Left hindlimb (tissue), 1 donor: ENCODE data around the gene ARSI.

ENCODE experiments used
- DNase-seq: peaks from one replicate; pipeline ENCODE4 v3.0.0-alpha.2; 2018

Gene ARSI

GRCh38 chr5:150291388-150292385 is 11.0 kb downstream of the ARSI start:
- DNase-seq = peak; percentile 25

GRCh38 chr5:150289551-150290390 is 12.9 kb downstream of the ARSI start, which contains the start of gene CAMK2A:
Gene CAMK2A, minus strand, starts transcription at chr5:150289773. Its CDS starts 148 bp downstream, at chr5:150289625.
- DNase-seq = no peak

- DNase-seq = no peak
Observed at GRCh38 chr5:150288791-150289190, 13.9 kb downstream of the ARSI start.

GRCh38 chr5:150288361-150288760 is 14.3 kb downstream of the ARSI start:
- no peak for DNase-seq

DNA sequence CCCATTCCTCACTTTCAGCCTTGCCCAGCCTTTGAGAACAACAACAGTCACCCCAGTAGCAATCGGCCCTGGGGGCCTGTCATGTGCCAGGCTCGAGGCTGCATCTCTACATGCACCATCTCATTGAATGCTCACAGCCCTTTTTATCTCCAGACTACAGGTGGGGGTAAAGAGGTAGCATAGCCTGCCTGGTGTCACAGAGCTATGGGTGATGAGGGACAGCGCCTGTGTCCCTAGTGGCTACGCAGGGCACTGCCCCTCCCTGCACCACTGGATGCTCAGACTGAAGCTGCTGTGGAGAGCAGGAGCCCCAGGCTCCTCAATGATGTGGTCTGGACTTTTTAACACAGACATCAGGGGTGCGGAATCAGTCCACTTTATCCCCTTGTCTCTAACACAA is 15.9 kb downstream of the ARSI start:
- DNase-seq = no peak

- DNase-seq = no peak
Observed at GRCh38 chr5:150285114-150285513, 17.6 kb downstream of the ARSI start.

- no peak for DNase-seq
Observed at GRCh38 chr5:150284311-150284710, 18.4 kb downstream of the ARSI start.

DNA sequence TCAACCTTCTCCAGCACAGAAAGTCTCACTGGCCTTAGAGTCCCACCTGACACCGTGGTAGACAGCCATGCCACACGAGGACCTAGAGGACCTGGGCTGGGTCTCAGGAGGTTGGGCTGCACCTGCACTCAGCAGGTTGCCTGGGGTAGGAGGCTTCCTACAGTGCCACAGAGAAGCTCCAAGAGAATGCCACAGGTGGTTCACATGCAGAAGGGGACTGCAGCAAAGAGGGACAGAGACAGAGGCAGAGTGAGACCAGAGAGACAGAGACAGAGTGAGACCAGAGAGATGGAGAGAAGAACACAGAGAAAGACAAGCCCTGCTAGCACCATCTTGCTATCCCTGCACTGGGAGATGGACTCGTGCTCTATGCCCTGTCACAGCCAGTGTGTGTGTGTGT is 18.8 kb downstream of the ARSI start:
- DNase-seq = no peak

DNA sequence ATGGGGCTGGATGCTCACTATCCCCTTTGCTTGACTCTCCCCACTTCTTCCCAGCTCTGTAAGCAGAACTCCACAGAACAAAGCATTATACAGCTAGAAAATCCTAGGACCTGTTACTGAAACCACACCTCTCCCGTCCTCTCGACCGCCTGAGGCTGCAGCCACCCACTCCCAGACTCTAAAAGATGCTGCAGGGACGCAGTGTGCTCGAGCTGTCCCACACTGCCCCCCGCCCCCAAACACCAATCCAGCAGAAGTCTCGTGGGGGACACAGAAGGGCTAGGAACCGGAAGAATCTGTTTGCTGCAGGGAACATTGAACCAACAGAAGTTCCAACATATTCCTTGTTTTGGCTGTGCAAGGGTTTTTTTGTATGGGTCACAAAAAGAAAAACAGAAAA is 20.7 kb downstream of the ARSI start:
- DNase-seq = no peak

DNA sequence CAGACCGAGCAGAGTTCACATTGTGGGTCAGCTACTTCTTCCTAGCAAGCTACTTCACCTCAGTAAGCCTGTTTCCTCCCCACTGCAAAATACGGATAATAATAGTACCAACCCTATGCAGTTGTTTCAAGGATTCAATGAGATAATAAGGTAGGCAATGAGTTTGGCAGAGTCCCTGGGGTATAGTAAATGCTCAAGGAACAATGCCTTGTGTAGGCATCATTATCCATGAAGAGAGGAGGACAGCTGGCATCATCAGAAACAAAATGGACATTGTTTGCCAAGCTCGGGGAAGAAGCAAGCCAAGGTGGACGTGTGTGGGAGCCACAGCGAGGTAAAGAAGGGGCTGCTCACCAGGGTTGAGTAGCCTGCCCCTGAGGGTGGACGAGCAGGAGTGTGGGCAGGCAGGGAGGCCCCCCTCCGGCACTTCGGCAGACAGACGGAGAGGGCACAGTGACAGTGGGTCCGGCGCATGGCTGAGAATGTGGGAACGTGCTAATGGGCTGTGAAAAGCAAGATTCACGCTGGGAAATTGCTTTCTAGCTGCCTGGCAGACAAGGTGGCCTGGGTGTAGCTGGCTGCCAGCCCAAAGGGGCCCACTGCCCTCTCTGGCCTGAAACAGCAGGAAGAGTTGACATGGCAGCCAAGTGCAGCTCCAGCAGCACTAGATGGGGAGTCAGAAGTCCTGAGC is 23.2 kb downstream of the ARSI start:
- DNase-seq = peak; percentile 55

GRCh38 chr5:150278916-150279315 is 23.8 kb downstream of the ARSI start:
- DNase-seq = no peak

DNA sequence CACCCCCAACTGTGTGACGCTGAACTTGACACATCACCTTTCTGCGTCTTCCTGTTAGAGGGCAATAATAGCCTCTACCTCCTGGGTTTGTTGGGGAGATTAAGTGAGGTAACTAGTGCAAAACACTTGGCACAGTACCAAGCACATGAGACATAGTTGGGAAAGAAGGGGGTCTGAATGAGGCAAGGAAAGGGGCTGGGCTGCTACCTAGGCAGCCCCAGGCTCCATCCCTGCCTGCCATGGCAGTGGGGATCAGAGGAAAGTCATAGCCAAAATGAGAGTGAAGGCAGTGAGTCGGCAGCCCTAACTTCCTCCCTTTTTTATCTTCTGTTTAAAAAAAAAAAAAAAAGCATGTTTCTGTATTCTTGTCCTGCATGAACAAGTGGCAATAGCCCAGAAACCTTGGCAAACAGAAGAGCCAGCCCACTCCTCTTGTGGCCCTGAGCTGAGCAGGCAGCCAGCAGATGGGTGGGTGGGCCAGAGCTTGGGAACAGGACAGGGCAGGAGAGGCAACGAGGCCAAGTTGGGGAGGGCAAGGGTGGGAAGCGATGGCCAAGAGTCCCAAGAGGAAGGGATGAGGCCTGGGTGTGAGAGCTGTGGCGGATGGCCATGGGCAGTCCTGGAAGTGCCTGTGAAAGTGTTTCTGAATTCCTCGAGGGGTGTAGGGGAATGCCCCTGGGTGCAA is 24.5 kb downstream of the ARSI start:
- DNase-seq = no peak

DNA sequence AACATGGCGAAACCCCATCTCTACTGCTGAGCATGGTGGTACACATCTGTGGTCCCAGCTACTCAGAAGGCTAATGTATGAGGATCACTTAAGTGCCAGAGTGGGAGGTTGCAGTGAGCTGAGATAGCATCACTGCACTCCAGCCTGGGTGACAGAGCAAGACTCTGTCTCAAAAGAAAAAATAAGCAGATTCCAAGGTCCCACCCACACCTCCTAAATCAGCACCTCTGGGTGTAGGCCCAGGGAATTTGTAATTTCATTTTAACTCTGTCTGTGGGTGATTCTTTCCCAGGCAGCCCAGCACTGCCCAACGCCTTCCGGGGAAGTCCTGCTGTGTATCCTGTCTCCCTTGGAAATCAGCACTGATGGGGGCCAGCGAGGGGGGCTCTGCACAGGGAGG is 25.7 kb downstream of the ARSI start:
- DNase-seq = no peak

GRCh38 chr5:150274811-150275210 is 27.9 kb downstream of the ARSI start:
- no peak for DNase-seq

GRCh38 chr5:150272531-150272930 is 30.2 kb downstream of the ARSI start:
- no peak for DNase-seq

DNA sequence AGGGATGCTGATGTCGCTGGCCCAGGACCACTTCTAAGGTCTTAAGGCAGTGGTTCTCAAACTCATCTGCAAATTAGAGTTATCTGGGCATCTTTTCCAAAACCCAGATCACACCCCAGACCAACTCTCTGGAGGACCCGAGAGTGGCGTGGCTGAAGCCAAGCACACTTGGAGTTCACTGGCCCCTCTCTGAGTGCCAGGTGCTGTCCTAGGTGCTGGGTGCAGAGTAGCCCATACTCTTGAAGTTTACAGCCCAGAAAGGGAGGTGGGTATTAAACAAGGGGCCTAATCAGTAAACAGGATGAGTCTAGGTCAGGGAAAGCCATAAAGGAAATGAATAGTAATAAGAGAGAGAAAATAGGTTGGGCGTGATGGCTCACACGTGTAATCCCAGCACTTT is 30.8 kb downstream of the ARSI start:
- no peak for DNase-seq

- DNase-seq = no peak
Observed at GRCh38 chr5:150271296-150271692, 31.4 kb downstream of the ARSI start.

- DNase-seq = no peak
Observed at GRCh38 chr5:150270541-150271295, 32.0 kb downstream of the ARSI start.

DNA sequence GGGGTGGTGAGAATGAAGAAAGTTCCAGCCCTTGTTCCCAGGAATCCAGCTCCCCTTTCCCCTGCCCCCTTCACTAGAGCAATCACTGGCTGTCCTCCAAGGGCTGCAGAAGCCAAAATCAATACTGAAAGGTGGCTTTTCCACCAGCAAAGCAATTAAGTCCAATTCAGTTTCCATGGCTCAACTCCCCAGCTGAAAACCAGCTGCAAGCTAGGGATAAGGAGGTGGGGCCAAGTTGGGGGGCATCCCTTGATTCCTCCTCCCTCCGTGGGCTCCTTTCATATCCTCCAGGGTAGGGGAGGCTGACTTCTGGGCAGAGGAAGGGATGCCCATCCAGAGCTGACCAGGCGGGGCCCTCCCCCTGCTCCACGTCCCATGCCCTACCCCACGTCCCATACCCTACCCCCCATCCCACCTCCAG is 35.8 kb downstream of the ARSI start:
- DNase-seq = peak; percentile 76

- DNase-seq = no peak
Observed at GRCh38 chr5:150265870-150266383, 36.8 kb downstream of the ARSI start.
